Measurements from ENCODE around the gene KSR1. TPM values are rescaled to one million over a fixed set of nuclear protein-coding genes. Genes with fewer than 3 reads are reported as not detected.

KSR1 gene
- total RNA-seq, 1 experiment from 2014 or later, result 21.7 TPM

DNA sequence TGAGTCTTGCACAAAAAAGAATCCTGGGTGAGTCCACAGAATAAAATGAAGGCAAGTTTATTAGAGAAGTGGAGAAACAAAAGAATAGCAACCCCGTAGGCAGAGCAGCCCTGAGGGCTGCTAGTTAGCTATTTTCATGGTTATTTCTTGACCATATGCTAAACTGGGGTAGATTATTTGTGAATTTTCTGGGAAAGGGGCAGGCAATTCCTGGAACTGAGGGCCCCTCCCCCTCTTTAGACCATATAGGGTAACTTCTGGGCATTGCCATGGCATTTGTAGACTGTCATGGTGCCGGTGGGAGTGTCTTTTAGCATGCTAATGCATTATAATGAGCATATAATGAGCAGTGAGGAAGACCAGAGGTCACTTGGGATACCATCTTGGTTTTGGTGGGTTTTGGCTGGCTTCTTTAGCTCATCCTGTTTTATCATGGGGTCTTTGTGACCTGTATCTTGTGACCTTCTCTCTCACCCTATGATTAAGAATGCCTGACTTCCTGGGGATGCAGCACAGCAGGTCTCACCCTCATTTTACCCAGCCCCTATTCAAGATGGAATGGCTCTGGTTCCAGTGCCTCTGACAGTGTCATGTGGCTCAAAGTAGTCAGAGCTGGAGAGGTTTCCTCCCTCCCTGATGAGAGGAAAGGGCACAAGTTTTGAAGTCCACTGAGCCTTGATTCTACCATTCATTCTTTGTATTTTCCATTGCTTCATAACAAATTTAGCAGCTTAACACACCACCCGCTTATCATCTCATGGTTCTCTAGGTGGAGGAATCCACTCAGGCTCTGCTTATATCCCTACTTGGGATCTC lies 119.1 kb downstream of the KSR1 start:
- ChIA-PET POLR2A (no interaction called here), CTCF (no interaction called here)
- Histone ChIP-seq H3K27me3 (ENCODE audit: control insufficient read depth, insufficient read depth, low read length) (no peaks in the 10 kb centered on the region), H3K27ac (ENCODE audit: low read length) (no peak overlapping the region), H3K36me3 (ENCODE audit: control insufficient read depth, insufficient read depth, low read length) (no peaks in the 10 kb centered on the region), H3K9me3 (ENCODE audit: control insufficient read depth, insufficient read depth, low read depth, low read length) (no peaks in the 10 kb centered on the region), H3K4me3 (ENCODE audit: low read depth in 2 of 2, low read length in 2 of 2) (no peak overlapping the region), H3K4me1 (ENCODE audit: control insufficient read depth, insufficient read depth, low read length) (peaks cover 23% of the 10 kb centered on the region)
- no peak for TF ChIP-seq SIN3A (IDR thresholded peaks at IDR 0.05; ENCODE audit: borderline replicate concordance, insufficient read depth, low read depth, low read length)
- TF ChIP-seq, protein P1, sequence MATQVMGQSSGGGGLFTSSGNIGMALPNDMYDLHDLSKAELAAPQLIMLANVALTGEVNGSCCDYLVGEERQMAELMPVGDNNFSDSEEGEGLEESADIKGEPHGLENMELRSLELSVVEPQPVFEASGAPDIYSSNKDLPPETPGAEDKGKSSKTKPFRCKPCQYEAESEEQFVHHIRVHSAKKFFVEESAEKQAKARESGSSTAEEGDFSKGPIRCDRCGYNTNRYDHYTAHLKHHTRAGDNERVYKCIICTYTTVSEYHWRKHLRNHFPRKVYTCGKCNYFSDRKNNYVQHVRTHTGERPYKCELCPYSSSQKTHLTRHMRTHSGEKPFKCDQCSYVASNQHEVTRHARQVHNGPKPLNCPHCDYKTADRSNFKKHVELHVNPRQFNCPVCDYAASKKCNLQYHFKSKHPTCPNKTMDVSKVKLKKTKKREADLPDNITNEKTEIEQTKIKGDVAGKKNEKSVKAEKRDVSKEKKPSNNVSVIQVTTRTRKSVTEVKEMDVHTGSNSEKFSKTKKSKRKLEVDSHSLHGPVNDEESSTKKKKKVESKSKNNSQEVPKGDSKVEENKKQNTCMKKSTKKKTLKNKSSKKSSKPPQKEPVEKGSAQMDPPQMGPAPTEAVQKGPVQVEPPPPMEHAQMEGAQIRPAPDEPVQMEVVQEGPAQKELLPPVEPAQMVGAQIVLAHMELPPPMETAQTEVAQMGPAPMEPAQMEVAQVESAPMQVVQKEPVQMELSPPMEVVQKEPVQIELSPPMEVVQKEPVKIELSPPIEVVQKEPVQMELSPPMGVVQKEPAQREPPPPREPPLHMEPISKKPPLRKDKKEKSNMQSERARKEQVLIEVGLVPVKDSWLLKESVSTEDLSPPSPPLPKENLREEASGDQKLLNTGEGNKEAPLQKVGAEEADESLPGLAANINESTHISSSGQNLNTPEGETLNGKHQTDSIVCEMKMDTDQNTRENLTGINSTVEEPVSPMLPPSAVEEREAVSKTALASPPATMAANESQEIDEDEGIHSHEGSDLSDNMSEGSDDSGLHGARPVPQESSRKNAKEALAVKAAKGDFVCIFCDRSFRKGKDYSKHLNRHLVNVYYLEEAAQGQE (IDR thresholded peaks at IDR 0.05; ENCODE audit: insufficient read depth in 1 of 2, low read depth in 2 of 2, low read length in 1 of 2), result no peak
- TF ChIP-seq POLR2AphosphoS5 (IDR thresholded peaks at IDR 0.05; ENCODE audit: low read depth, low read length), result no peak
- TF ChIP-seq, protein P2, sequence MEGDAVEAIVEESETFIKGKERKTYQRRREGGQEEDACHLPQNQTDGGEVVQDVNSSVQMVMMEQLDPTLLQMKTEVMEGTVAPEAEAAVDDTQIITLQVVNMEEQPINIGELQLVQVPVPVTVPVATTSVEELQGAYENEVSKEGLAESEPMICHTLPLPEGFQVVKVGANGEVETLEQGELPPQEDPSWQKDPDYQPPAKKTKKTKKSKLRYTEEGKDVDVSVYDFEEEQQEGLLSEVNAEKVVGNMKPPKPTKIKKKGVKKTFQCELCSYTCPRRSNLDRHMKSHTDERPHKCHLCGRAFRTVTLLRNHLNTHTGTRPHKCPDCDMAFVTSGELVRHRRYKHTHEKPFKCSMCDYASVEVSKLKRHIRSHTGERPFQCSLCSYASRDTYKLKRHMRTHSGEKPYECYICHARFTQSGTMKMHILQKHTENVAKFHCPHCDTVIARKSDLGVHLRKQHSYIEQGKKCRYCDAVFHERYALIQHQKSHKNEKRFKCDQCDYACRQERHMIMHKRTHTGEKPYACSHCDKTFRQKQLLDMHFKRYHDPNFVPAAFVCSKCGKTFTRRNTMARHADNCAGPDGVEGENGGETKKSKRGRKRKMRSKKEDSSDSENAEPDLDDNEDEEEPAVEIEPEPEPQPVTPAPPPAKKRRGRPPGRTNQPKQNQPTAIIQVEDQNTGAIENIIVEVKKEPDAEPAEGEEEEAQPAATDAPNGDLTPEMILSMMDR (IDR thresholded peaks at IDR 0.05), result no peak
- TF ChIP-seq TCF7L2 (IDR thresholded peaks at IDR 0.05; ENCODE audit: low read depth, low read length), result no peak
- in situ Hi-C loops (cut with HindIII; ENCODE audit: low pct_unique_long_range_greater_than_20kb, low sequenced_read_pairs) (no loop called here), intact Hi-C loops (cut with micrococcal nuclease; ENCODE audit: unreplicated experiment) (no loop called here)
- no TSS peak for BruUV-seq (replicated peaks)
- ATAC-seq (no peak), DNase-seq (ENCODE audit: low read depth, low spot score) (no peak)

DNA sequence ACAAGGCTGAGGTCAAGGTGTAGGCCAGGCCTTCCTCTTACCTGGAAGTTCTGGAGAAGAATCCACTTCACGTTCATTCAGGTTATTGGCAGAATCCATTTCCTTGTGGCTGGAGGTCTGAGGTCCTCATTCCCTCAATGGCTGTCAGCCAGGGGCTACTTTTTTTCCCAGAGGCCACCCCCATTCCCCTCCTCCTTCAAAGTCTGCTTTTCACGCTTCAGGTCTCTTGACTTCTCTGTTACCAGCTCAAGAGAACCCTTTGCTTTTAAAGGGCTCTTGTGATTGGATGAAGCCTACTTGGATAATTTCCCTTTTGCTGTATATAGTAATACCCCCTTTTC lies 119.6 kb downstream of the KSR1 start:
- Histone ChIP-seq H3K4me3 (ENCODE audit: low read depth in 2 of 2, low read length in 2 of 2) (no peak overlapping the region), H3K36me3 (ENCODE audit: control insufficient read depth, insufficient read depth, low read length) (no peaks in the 10 kb centered on the region), H3K27me3 (ENCODE audit: control insufficient read depth, insufficient read depth, low read length) (no peaks in the 10 kb centered on the region), H3K9me3 (ENCODE audit: control insufficient read depth, insufficient read depth, low read depth, low read length) (no peaks in the 10 kb centered on the region), H3K4me1 (ENCODE audit: control insufficient read depth, insufficient read depth, low read length) (peaks cover 23% of the 10 kb centered on the region), H3K27ac (ENCODE audit: low read length) (no peak overlapping the region)
- TF ChIP-seq, protein P2 (IDR thresholded peaks at IDR 0.05), result no peak
- POLR2A ChIA-PET, result no interaction called here
- intact Hi-C loops (cut with micrococcal nuclease; ENCODE audit: unreplicated experiment) (no loop called here), in situ Hi-C loops (cut with HindIII; ENCODE audit: low pct_unique_long_range_greater_than_20kb, low sequenced_read_pairs) (no loop called here)
- ATAC-seq (no peak), DNase-seq (ENCODE audit: low read depth, low spot score) (no peak)
- CTCF ChIA-PET, result no interaction called here
- BruUV-seq (replicated peaks), result no TSS peak

Data from Panc1 (cell line).